ENCODE data around the gene CTNNA1.

CTNNA1 gene

DNA sequence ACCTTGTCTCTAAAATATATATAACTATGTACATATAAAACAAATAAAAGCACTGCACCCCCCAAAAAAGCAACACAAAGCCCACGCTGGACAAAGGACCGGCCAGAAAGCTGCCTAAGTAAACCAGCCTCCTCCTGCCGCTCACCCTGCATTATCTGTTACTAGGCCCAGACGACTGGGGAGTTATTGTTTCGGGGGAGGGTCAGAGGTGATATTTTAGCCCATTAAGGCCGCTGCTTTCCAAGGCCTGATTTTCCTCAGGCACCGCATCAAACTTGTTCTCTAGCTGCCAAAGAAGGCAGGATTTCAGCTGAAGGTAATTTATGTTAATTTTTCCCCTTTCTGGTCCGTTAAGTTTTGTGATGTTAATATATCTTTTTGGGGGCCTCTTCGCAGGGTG lies 44.0 kb upstream of the CTNNA1 start:
- in situ Hi-C loops (cut with HindIII; ENCODE audit: low pct_ligation_motif_present, low sequenced_read_pairs): no loop called here
- Histone ChIP-seq H3K27me3 (replicated peaks) (no peaks in the 10 kb centered on the region), H3K27ac (no peak overlapping the region), H3K36me3 (replicated peaks) (no peaks in the 10 kb centered on the region), H3K4me3 (ENCODE audit: low read depth, low read length) (no peak overlapping the region)
- no peak for DNase-seq
- no peak for TF ChIP-seq CTCF (IDR thresholded peaks at IDR 0.05; ENCODE audit: low read depth, low read length, missing control alignments)

- no peak for DNase-seq
- Histone ChIP-seq H3K4me3 (ENCODE audit: low read depth, low read length) (no peak overlapping the region), H3K27ac (no peak overlapping the region), H3K36me3 (replicated peaks) (no peaks in the 10 kb centered on the region), H3K27me3 (replicated peaks) (no peaks in the 10 kb centered on the region)
- in situ Hi-C loops (cut with HindIII; ENCODE audit: low pct_ligation_motif_present, low sequenced_read_pairs): no loop called here
- no peak for TF ChIP-seq CTCF (IDR thresholded peaks at IDR 0.05; ENCODE audit: low read depth, low read length, missing control alignments)
Observed at GRCh38 chr5:138711087-138711486, 42.1 kb upstream of the CTNNA1 start.

GRCh38 chr5:138711811-138712210 lies 41.4 kb upstream of the CTNNA1 start:
- no peak overlapping the region for H3K4me3 ChIP-seq (ENCODE audit: low read depth, low read length)
- H3K27me3 ChIP-seq (replicated peaks): no peaks in the 10 kb centered on the region
- no peak overlapping the region for H3K27ac ChIP-seq
- H3K36me3 ChIP-seq (replicated peaks): no peaks in the 10 kb centered on the region
- in situ Hi-C loops (cut with HindIII; ENCODE audit: low pct_ligation_motif_present, low sequenced_read_pairs): no loop called here
- no peak for DNase-seq
- TF ChIP-seq CTCF (IDR thresholded peaks at IDR 0.05; ENCODE audit: low read depth, low read length, missing control alignments): no peak

DNA sequence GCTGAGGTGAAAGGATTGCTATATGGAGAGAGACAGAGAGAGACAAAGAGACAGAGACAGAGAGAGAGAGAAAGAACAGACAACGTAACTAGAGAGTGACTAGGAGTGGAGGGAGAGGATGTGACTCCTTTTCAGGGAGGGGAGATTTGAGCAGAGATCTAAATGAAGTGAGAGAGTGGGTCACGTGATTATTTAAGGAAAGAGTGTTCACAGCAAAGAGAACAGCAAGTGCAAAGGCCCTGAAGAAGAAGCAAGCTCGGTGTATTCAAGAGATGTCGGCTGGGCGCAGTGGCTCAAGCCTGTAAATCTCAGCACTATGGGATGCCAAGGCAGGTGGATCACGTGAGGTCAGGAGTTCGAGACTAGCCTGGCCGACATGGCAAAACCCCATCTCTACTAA lies 40.9 kb upstream of the CTNNA1 start:
- no peak for TF ChIP-seq CTCF (IDR thresholded peaks at IDR 0.05; ENCODE audit: low read depth, low read length, missing control alignments)
- DNase-seq: no peak

DNA sequence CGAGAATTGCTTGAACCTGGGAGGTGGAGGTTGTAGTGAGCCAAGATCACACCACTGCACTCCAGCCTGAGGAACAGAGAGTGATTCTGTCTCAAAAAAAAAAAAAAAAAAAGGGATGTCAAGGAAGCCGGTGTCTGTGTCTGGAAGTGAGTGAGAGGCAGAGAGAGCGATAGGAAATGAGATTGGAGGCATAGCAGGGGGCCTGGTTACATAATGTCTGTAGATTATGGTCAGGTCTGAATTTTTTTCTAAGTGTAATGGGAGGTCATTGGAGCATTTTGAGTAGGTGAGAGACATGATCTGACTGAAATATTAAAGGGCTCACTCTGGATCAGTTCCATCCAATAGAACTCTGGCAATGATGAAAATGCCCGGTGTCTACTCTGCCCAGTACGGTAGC lies 40.4 kb upstream of the CTNNA1 start:
- Histone ChIP-seq H3K4me3 (ENCODE audit: low read depth, low read length) (no peak overlapping the region), H3K27ac (no peak overlapping the region), H3K27me3 (replicated peaks) (no peaks in the 10 kb centered on the region), H3K36me3 (replicated peaks) (no peaks in the 10 kb centered on the region)
- in situ Hi-C loops (cut with HindIII; ENCODE audit: low pct_ligation_motif_present, low sequenced_read_pairs): no loop called here
- no peak for TF ChIP-seq CTCF (IDR thresholded peaks at IDR 0.05; ENCODE audit: low read depth, low read length, missing control alignments)
- no peak for DNase-seq

More for the DNA sequence above, 40.9 kb upstream of the CTNNA1 start:
- no peaks in the 10 kb centered on the region for H3K27me3 ChIP-seq (replicated peaks)
- no peak overlapping the region for H3K4me3 ChIP-seq (ENCODE audit: low read depth, low read length)
- H3K36me3 ChIP-seq (replicated peaks): no peaks in the 10 kb centered on the region
- in situ Hi-C loops (cut with HindIII; ENCODE audit: low pct_ligation_motif_present, low sequenced_read_pairs): no loop called here
- no peak overlapping the region for H3K27ac ChIP-seq

GRCh38 chr5:138713247-138713646 lies 40.0 kb upstream of the CTNNA1 start:
- in situ Hi-C loops (cut with HindIII; ENCODE audit: low pct_ligation_motif_present, low sequenced_read_pairs): no loop called here
- no peak overlapping the region for H3K27ac ChIP-seq

More at GRCh38 chr5:138713247-138713646, 40.0 kb upstream of the CTNNA1 start:
- Histone ChIP-seq H3K4me3 (ENCODE audit: low read depth, low read length) (no peak overlapping the region), H3K27me3 (replicated peaks) (no peaks in the 10 kb centered on the region), H3K36me3 (replicated peaks) (no peaks in the 10 kb centered on the region)
- TF ChIP-seq CTCF (IDR thresholded peaks at IDR 0.05; ENCODE audit: low read depth, low read length, missing control alignments): no peak
- DNase-seq: no peak

Measured in brain microvascular endothelial cell (primary cell).